DOHH2 (cell line): ENCODE measurements around the gene PSTK.

Source experiments
- EZH2phosphoT487 ChIP-seq: fragments of 200-600 bp; sonication (generic); IDR thresholded peaks from 2 replicates; pipeline ENCODE4 v1.6.1; 2017; ENCODE audit warnings: borderline replicate concordance, mild to moderate bottlenecking, antibody characterized with exemption, low read length, moderate library complexity, mixed read lengths
- TF ChIP-seq, protein P1 (sequence below): fragments of 200-600 bp; sonication (generic); IDR thresholded peaks from one replicate; pipeline ENCODE4 v1.5.1; 2014; ENCODE audit warnings: antibody characterized with exemption, mild to moderate bottlenecking, low read depth, low read length; ENCODE audit not compliant: poor library complexity, severe bottlenecking

DNA sequence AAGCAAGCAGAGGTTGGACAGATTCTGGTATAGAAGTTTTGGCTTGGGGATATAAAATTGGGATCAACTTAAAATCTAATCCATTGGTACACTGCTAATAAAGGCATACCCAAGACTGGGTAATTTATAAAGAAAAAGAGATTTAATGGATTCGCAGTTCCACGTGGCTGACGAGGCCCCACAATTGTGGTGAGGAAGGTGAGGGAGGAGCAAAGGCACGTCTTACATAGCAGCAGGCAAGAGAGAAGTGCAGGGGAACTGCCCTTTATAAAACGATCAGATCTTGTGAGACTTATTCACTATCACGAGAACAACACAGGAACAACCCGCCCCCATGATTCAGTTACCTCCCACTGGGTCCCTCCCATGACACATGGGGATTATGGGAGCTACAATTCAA is 38.3 kb downstream of the PSTK start:
- TF ChIP-seq, protein P1, sequence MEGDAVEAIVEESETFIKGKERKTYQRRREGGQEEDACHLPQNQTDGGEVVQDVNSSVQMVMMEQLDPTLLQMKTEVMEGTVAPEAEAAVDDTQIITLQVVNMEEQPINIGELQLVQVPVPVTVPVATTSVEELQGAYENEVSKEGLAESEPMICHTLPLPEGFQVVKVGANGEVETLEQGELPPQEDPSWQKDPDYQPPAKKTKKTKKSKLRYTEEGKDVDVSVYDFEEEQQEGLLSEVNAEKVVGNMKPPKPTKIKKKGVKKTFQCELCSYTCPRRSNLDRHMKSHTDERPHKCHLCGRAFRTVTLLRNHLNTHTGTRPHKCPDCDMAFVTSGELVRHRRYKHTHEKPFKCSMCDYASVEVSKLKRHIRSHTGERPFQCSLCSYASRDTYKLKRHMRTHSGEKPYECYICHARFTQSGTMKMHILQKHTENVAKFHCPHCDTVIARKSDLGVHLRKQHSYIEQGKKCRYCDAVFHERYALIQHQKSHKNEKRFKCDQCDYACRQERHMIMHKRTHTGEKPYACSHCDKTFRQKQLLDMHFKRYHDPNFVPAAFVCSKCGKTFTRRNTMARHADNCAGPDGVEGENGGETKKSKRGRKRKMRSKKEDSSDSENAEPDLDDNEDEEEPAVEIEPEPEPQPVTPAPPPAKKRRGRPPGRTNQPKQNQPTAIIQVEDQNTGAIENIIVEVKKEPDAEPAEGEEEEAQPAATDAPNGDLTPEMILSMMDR: no peak
- TF ChIP-seq EZH2phosphoT487: no peak
